ENCODE results near the gene CCT8L2.
"Not testable (repeated sequence)": the region's sequence is repeated elsewhere in the genome, so short reads cannot be mapped to it uniquely, and the experiment has no call there.

CCT8L2 gene

DNA sequence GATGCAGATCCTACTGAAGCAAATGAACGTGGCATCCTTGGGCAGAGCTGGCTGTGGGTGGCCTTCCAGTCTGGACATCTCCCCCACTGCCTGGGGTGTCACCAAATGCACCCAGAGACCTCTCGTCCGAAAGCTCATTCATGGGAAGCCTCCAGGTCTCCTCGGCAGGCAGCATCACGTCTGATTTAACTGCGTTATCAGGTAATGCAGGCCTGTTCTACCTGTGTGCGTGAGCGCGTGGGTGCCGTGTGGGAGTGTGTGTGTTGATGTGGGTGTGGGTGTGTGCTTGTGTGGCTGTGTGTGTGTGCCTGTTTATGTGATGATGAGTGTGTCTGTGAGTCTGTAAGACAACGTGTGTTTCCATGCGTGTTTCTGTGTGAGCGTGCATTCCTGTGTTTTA is 35.1 kb downstream of the CCT8L2 start:
- DNase-seq, H3K27me3 Mint-ChIP-seq, H3K36me3 Mint-ChIP-seq, H3K4me3 Mint-ChIP-seq, H3K4me1 Mint-ChIP-seq, H3K27ac Mint-ChIP-seq, CTCF ChIA-PET: not testable (repeated sequence)
- peaks cover 18% of the 10 kb centered on the region for H3K9me3 Mint-ChIP-seq

GRCh38 chr22:16555077-16555994 is 37.3 kb downstream of the CCT8L2 start:
- CTCF ChIA-PET, H3K36me3 Mint-ChIP-seq, H3K4me3 Mint-ChIP-seq, H3K27ac Mint-ChIP-seq, H3K27me3 Mint-ChIP-seq, H3K4me1 Mint-ChIP-seq, DNase-seq: not testable (repeated sequence)
- peaks cover 15% of the 10 kb centered on the region for H3K9me3 Mint-ChIP-seq

GRCh38 chr22:16543310-16543709 is 49.3 kb downstream of the CCT8L2 start:
- H3K4me1 Mint-ChIP-seq, H3K9me3 Mint-ChIP-seq, H3K27ac Mint-ChIP-seq, H3K36me3 Mint-ChIP-seq, H3K4me3 Mint-ChIP-seq, DNase-seq, CTCF ChIA-PET, H3K27me3 Mint-ChIP-seq: not testable (repeated sequence)

All from activated naive CD4-positive, alpha-beta T cell treated with anti-CD3 and anti-CD28 coated beads, Interleukin-2, amount 10 ng/mL, durations not matched to agents 7 days and 5 days (primary cell).